Ishikawa (cell line): ENCODE measurements around the gene EXOC3.
A peak's percentile ranks its signal among the peaks of the same experiment; 100 is the strongest.

Experiments
- CEBPB ChIP-seq: IDR thresholded peaks from 2 replicates; pipeline ENCODE4 v1.6.1; 2012
- CREB1 ChIP-seq: IDR thresholded peaks from 2 replicates; pipeline ENCODE4 v1.6.1; 2012; ENCODE audit warnings: low read depth
- EGR1 ChIP-seq: IDR thresholded peaks from 2 replicates; pipeline ENCODE4 v1.6.1; 2012
- EP300 ChIP-seq: IDR thresholded peaks from 2 replicates; pipeline ENCODE4 v1.6.1; 2012; ENCODE audit warnings: borderline replicate concordance
- FOXM1 ChIP-seq: IDR thresholded peaks from 2 replicates; pipeline ENCODE4 v1.6.1; 2012; ENCODE audit warnings: low read depth, borderline replicate concordance
- MAX ChIP-seq: IDR thresholded peaks from 2 replicates; pipeline ENCODE4 v1.6.1; 2012
- NFIC ChIP-seq: IDR thresholded peaks from 2 replicates; pipeline ENCODE4 v1.6.1; 2012
- RAD21 ChIP-seq: IDR thresholded peaks from 2 replicates; pipeline ENCODE4 v1.6.1; 2012; ENCODE audit warnings: low read depth
- REST ChIP-seq: IDR thresholded peaks from 2 replicates; pipeline ENCODE4 v1.6.1; 2012; ENCODE audit warnings: low read depth, mild to moderate bottlenecking
- TAF1 ChIP-seq: IDR thresholded peaks from 2 replicates; pipeline ENCODE4 v1.6.1; 2012; ENCODE audit warnings: low read depth, mild to moderate bottlenecking
- TCF12 ChIP-seq: IDR thresholded peaks from 2 replicates; pipeline ENCODE4 v1.6.1; 2012; ENCODE audit warnings: low read depth
- TEAD4 ChIP-seq: IDR thresholded peaks from 2 replicates; pipeline ENCODE4 v1.6.1; 2012
- USF1 ChIP-seq: IDR thresholded peaks from 2 replicates; pipeline ENCODE4 v1.6.1; 2012
- YY1 ChIP-seq: IDR thresholded peaks from 2 replicates; pipeline ENCODE4 v1.6.1; 2012; ENCODE audit warnings: low read depth
- ZBTB7A ChIP-seq: IDR thresholded peaks from 2 replicates; pipeline ENCODE4 v1.6.1; 2012; ENCODE audit warnings: low read depth

EXOC3 gene

GRCh38 chr5:438481-438981 is 4.4 kb upstream of the EXOC3 start:
- TF ChIP-seq MAX = no peak
- no peak for TF ChIP-seq EP300
- TF ChIP-seq TEAD4 = no peak
- no peak for TF ChIP-seq USF1

GRCh38 chr5:439181-439580 is 3.8 kb upstream of the EXOC3 start:
- TF ChIP-seq RAD21 (no peak), FOXM1 (no peak), CREB1 (no peak), EGR1 (no peak), MAX (no peak), NFIC (no peak), REST (no peak), TEAD4 (no peak)

- no peak for TF ChIP-seq YY1
- TF ChIP-seq RAD21 = no peak
- no peak for TF ChIP-seq ZBTB7A
- TF ChIP-seq EGR1 = no peak
Observed at GRCh38 chr5:439636-440035, 3.3 kb upstream of the EXOC3 start.

GRCh38 chr5:440401-441201 is 2.4 kb upstream of the EXOC3 start:
- TF ChIP-seq FOXM1 = no peak
- no peak for TF ChIP-seq TCF12
- TF ChIP-seq RAD21 = no peak
- no peak for TF ChIP-seq YY1
- no peak for TF ChIP-seq MAX

GRCh38 chr5:441996-442334 is 1.0 kb upstream of the EXOC3 start:
- TF ChIP-seq CREB1 (no peak), RAD21 (no peak), TAF1 (no peak), TEAD4 (no peak), FOXM1 (no peak), EP300 (no peak)

GRCh38 chr5:443239-444151 is 519 bp downstream of the EXOC3 start:
- TF ChIP-seq EGR1 (peak; percentile 2; the same call in 1 of the 2 replicates), YY1 (no peak)

- TF ChIP-seq TAF1 = no peak
- no peak for TF ChIP-seq FOXM1
- no peak for TF ChIP-seq CEBPB
- no peak for TF ChIP-seq RAD21
- no peak for TF ChIP-seq YY1
- no peak for TF ChIP-seq ZBTB7A
- no peak for TF ChIP-seq TCF12
Observed at GRCh38 chr5:444226-444625, 1.2 kb downstream of the EXOC3 start.

GRCh38 chr5:445591-445990 is 2.6 kb downstream of the EXOC3 start:
- TF ChIP-seq YY1 (no peak), RAD21 (no peak), TEAD4 (no peak), MAX (no peak), TCF12 (no peak), FOXM1 (no peak), CREB1 (no peak), EGR1 (no peak), TAF1 (no peak), CEBPB (no peak), USF1 (no peak), ZBTB7A (no peak), NFIC (no peak), REST (no peak), EP300 (no peak)
